Fibroblast of lung (primary cell): ENCODE data around the gene RRBP1. TPM values are rescaled to one million over a fixed set of nuclear protein-coding genes. Genes with fewer than 3 reads are reported as not detected.

Experiments used
- DNase-seq, 2 donors: peaks; one replicate each; pipeline versions ENCODE4 v3.0.0 to v3.0.0-alpha.2; 2010; ENCODE audit warnings: low read depth in 2 of 2
- H2AFZ ChIP-seq: 2 replicates; pipeline ENCODE4 v1.5.1; 2012; ENCODE audit warnings: low read length, control low read depth, inconsistent platforms
- H3K27ac ChIP-seq: 2 replicates; pipeline ENCODE4 v1.5.1; 2011; ENCODE audit warnings: low read length, control low read depth; ENCODE audit not compliant: insufficient read depth
- H3K27me3 ChIP-seq: 2 replicates; pipeline ENCODE4 v1.5.1; 2011; ENCODE audit warnings: mild to moderate bottlenecking, low read length; ENCODE audit not compliant: control insufficient read depth, insufficient read depth
- H3K36me3 ChIP-seq: 2 replicates; pipeline ENCODE4 v1.5.1; 2011; ENCODE audit warnings: low read length; ENCODE audit not compliant: control insufficient read depth, insufficient read depth
- H3K4me1 ChIP-seq: 2 replicates; pipeline ENCODE4 v1.5.1; 2011; ENCODE audit warnings: low read length; ENCODE audit not compliant: control insufficient read depth, insufficient read depth; ENCODE audit errors: extremely low read depth
- H3K4me2 ChIP-seq: 2 replicates; pipeline ENCODE4 v1.5.1; 2011; ENCODE audit warnings: low read length, control low read depth; ENCODE audit not compliant: insufficient read depth; ENCODE audit errors: extremely low read depth
- H3K4me3 ChIP-seq, 4 experiments: fragments of 200-600 bp in 1 of 4; sonication (generic) in 1 of 4; replicated peaks in 1 of 4; 2 replicates each; pipeline ENCODE4 v1.5.1; 2011 to 2016; ENCODE audit warnings: low read length in 4 of 4, low read depth in 3 of 4, mild to moderate bottlenecking in 3 of 4, control low read depth in 2 of 4, inconsistent platforms in 1 of 4, mixed read lengths in 1 of 4; ENCODE audit not compliant: insufficient read depth in 1 of 4; ENCODE audit errors: control extremely low read depth in 1 of 4
- H3K79me2 ChIP-seq: 2 replicates; pipeline ENCODE4 v1.5.1; 2012; ENCODE audit warnings: mild to moderate bottlenecking, low read length, inconsistent platforms; ENCODE audit not compliant: control insufficient read depth, insufficient read depth
- H3K9ac ChIP-seq: 2 replicates; pipeline ENCODE4 v1.5.1; 2011; ENCODE audit warnings: mild to moderate bottlenecking, low read length, control low read depth; ENCODE audit not compliant: insufficient read depth
- H3K9me3 ChIP-seq: 2 replicates; pipeline ENCODE4 v1.5.1; 2012; ENCODE audit warnings: low read depth, low read length; ENCODE audit not compliant: control insufficient read depth, insufficient read depth
- H4K20me1 ChIP-seq: 2 replicates; pipeline ENCODE4 v1.5.1; 2011; ENCODE audit warnings: low read length; ENCODE audit not compliant: control insufficient read depth, insufficient read depth; ENCODE audit errors: extremely low read depth
- CTCF ChIP-seq, 2 donors: IDR thresholded peaks in 1 of 2; conservative IDR thresholded peaks in 1 of 2; 1 replicate in 1 of 2; 2 replicates in 1 of 2; pipeline ENCODE4 v1.5.1; 2011 to 2012; ENCODE audit warnings: low read length in 2 of 2, control low read depth in 1 of 2, inconsistent platforms in 1 of 2, low read depth in 1 of 2, mild to moderate bottlenecking in 1 of 2
- EZH2 ChIP-seq: IDR thresholded peaks from 2 replicates; pipeline ENCODE4 v1.5.1; 2012; ENCODE audit warnings: low read length, control low read depth, mild to moderate bottlenecking; ENCODE audit errors: missing control alignments
- polyA plus RNA-seq, 2 donors: library from polyadenylated mRNA; depleted of rRNA in 1 of 2; stranded (reverse) in 1 of 2; unstranded in 1 of 2; fragments of >200 nt; gene quantifications; 2 replicates each; pipeline ENCODE4 v1.2.1, GENCODE V29; 2011 to 2012; ENCODE audit warnings: missing spikeins in 1 of 2
- total RNA-seq: library from RNA; depleted of rRNA; stranded (reverse); fragments of >200 nt; gene quantifications from 2 replicates; pipeline ENCODE4 v1.2.1, GENCODE V29; 2014

The RRBP1 gene
- total and polyA plus RNA-seq, 2 donors (not counting 1 experiment from before 2014, with no cell fraction given), result 169 to 233 TPM

- DNase-seq, result peak in 1 of 2 donors; percentile 49
- no peaks in the 10 kb centered on the region for H3K27me3 ChIP-seq
- H3K4me3 ChIP-seq, result no peak overlapping the region
- H4K20me1 ChIP-seq, result peaks cover 4% of the 10 kb centered on the region
- peaks cover 23% of the 10 kb centered on the region for H3K4me1 ChIP-seq
- peaks cover 38% of the 10 kb centered on the region for H3K79me2 ChIP-seq
- H2AFZ ChIP-seq, result no peak overlapping the region
- H3K27ac ChIP-seq, result peak overlapping the region; percentile 41
- TF ChIP-seq CTCF (conservative IDR thresholded peaks at IDR 0.05 in 1 of 2, IDR thresholded peaks at IDR 0.05 in 1 of 2; ENCODE audit: low read depth in 1 of 2, low read length in 2 of 2) (no peak), EZH2 (no peak)
- H3K9ac ChIP-seq, result no peak overlapping the region
- H3K36me3 ChIP-seq, result peaks cover 61% of the 10 kb centered on the region
- H3K9me3 ChIP-seq, result no peaks in the 10 kb centered on the region
- H3K4me2 ChIP-seq, result no peak overlapping the region
Measured at GRCh38 chr20:17635332-17636244, 46.5 kb downstream of the RRBP1 start.

GRCh38 chr20:17634661-17635331 is 47.2 kb downstream of the RRBP1 start:
- Histone ChIP-seq H3K27me3 (no peaks in the 10 kb centered on the region), H4K20me1 (peaks cover 4% of the 10 kb centered on the region), H3K27ac (peak overlapping the region; percentile 6), H3K4me2 (no peak overlapping the region), H3K36me3 (peaks cover 59% of the 10 kb centered on the region), H3K9me3 (no peaks in the 10 kb centered on the region), H3K79me2 (peaks cover 30% of the 10 kb centered on the region), H3K4me3 (no peak overlapping the region), H2AFZ (no peak overlapping the region), H3K9ac (no peak overlapping the region), H3K4me1 (peaks cover 23% of the 10 kb centered on the region)
- TF ChIP-seq CTCF (conservative IDR thresholded peaks at IDR 0.05 in 1 of 2, IDR thresholded peaks at IDR 0.05 in 1 of 2; ENCODE audit: low read depth in 1 of 2, low read length in 2 of 2) (no peak), EZH2 (no peak)
- DNase-seq, result no peak

- Histone ChIP-seq H4K20me1 (peaks cover 4% of the 10 kb centered on the region), H3K79me2 (peaks cover 24% of the 10 kb centered on the region), H3K9me3 (no peaks in the 10 kb centered on the region), H3K27ac (no peak overlapping the region), H2AFZ (no peak overlapping the region), H3K36me3 (peaks cover 61% of the 10 kb centered on the region), H3K4me2 (no peak overlapping the region), H3K4me1 (peaks cover 23% of the 10 kb centered on the region), H3K9ac (no peak overlapping the region), H3K4me3 (no peak overlapping the region), H3K27me3 (no peaks in the 10 kb centered on the region)
- no peak for DNase-seq
- no peak for TF ChIP-seq EZH2
- no peak for TF ChIP-seq CTCF (conservative IDR thresholded peaks at IDR 0.05 in 1 of 2, IDR thresholded peaks at IDR 0.05 in 1 of 2; ENCODE audit: low read depth in 1 of 2, low read length in 2 of 2)
Measured at GRCh38 chr20:17633850-17634500, 48.1 kb downstream of the RRBP1 start.
